Cerebellar cortex (tissue), 1 donor: ENCODE data around the gene ZNF358.
"Not testable (repeated sequence)": the region's sequence is repeated elsewhere in the genome, so short reads cannot be mapped to it uniquely, and the experiment has no call there.

Experiments used
- DNase-seq: peaks from one replicate; pipeline ENCODE4 v3.0.0-alpha.2; 2015; ENCODE audit warnings: low spot score

The ZNF358 gene

GRCh38 chr19:7535998-7536695 lies 20.2 kb downstream of the ZNF358 start:
- no peak for DNase-seq

GRCh38 chr19:7538990-7539389 lies 23.1 kb downstream of the ZNF358 start:
- DNase-seq = not testable (repeated sequence)

- DNase-seq = no peak
Measured at GRCh38 chr19:7539827-7540425, 24.0 kb downstream of the ZNF358 start.

- DNase-seq = no peak
Measured at GRCh38 chr19:7540761-7541474, 25.0 kb downstream of the ZNF358 start.

GRCh38 chr19:7541475-7541824 lies 25.5 kb downstream of the ZNF358 start:
- no peak for DNase-seq

- DNase-seq = no peak
Measured at GRCh38 chr19:7541828-7542443, 26.0 kb downstream of the ZNF358 start.

GRCh38 chr19:7542556-7543348 lies 26.8 kb downstream of the ZNF358 start:
- DNase-seq = no peak

GRCh38 chr19:7544626-7545025 lies 28.7 kb downstream of the ZNF358 start:
- no peak for DNase-seq

- no peak for DNase-seq
Measured at GRCh38 chr19:7545300-7545699, 29.4 kb downstream of the ZNF358 start.

GRCh38 chr19:7545904-7546303 lies 30.0 kb downstream of the ZNF358 start:
- no peak for DNase-seq

- no peak for DNase-seq
Measured at GRCh38 chr19:7547159-7547558, 31.3 kb downstream of the ZNF358 start.

GRCh38 chr19:7549429-7550148 lies 33.7 kb downstream of the ZNF358 start:
- no peak for DNase-seq

GRCh38 chr19:7550169-7550770 lies 34.4 kb downstream of the ZNF358 start:
- DNase-seq = no peak

GRCh38 chr19:7550987-7551761 lies 35.3 kb downstream of the ZNF358 start:
- peak; percentile 97 for DNase-seq

GRCh38 chr19:7552781-7553180 lies 36.9 kb downstream of the ZNF358 start:
- no peak for DNase-seq

- no peak for DNase-seq
Measured at GRCh38 chr19:7554565-7554964, 38.7 kb downstream of the ZNF358 start.

GRCh38 chr19:7554990-7555864 lies 39.3 kb downstream of the ZNF358 start:
- DNase-seq = no peak

GRCh38 chr19:7556696-7557315 lies 40.9 kb downstream of the ZNF358 start:
- no peak for DNase-seq

GRCh38 chr19:7558667-7559066 lies 42.8 kb downstream of the ZNF358 start:
- no peak for DNase-seq
